Measurements from ENCODE around the gene CATSPER4. TPM values are rescaled to one million over a fixed set of nuclear protein-coding genes. Genes with fewer than 3 reads are reported as not detected.
A peak's percentile ranks its signal among the peaks of the same experiment; 100 is the strongest.

Gene CATSPER4
- total and polyA plus RNA-seq, 2 of the 8 experiments (the other 6 are each of a cell fraction or from before 2014, with no cell fraction given) = 0.65 to 0.83 TPM

- Histone ChIP-seq H2AK5ac (ENCODE audit: low read depth, low read length) (no peak overlapping the region), H3K79me2 (ENCODE audit: control insufficient read depth in 1 of 2, insufficient read depth in 2 of 2, low read length in 2 of 2) (no peaks in the 10 kb centered on the region), H3K23me2 (ENCODE audit: low read depth, low read length) (no peaks in the 10 kb centered on the region), H3K56ac (replicated peaks; ENCODE audit: insufficient read length, low read depth, low read length) (no peak overlapping the region), H3K23ac (ENCODE audit: insufficient read length) (no peak overlapping the region), H3K27me3 (replicated peaks in 1 of 4; ENCODE audit: control insufficient read depth in 3 of 4, extremely low read depth in 1 of 4, insufficient read depth in 3 of 4, low read length in 3 of 4) (peaks cover 0 to 15% (median 6%) of the 10 kb centered on the region in 4 experiments; a peak in 4 of 7 replicates), H2BK120ac (replicated peaks; ENCODE audit: low read depth, low read length) (no peak overlapping the region), H3K9ac (replicated peaks in 1 of 4; ENCODE audit: extremely low read depth in 1 of 4, low read depth in 3 of 4, low read length in 3 of 4) (no peak overlapping the region), H3K4me1 (replicated peaks in 1 of 4; ENCODE audit: control insufficient read depth in 3 of 4, insufficient read depth in 4 of 4, low read length in 3 of 4) (no peaks in the 10 kb centered on the region), H3K27ac (ENCODE audit: low read depth, low read length) (no peak overlapping the region), H3K4me2 (ENCODE audit: insufficient read depth in 1 of 2, low read depth in 2 of 2, low read length in 2 of 2) (no peak overlapping the region), H2AFZ (ENCODE audit: low read length) (no peak overlapping the region), H3K4ac (replicated peaks; ENCODE audit: insufficient read length, low read depth, low read length) (no peak overlapping the region), H3K18ac (ENCODE audit: extremely low read depth, low read length) (no peak overlapping the region), H4K91ac (replicated peaks; ENCODE audit: insufficient read length, low read length) (no peak overlapping the region), H3K14ac (ENCODE audit: insufficient read length) (no peak overlapping the region), H2BK5ac (ENCODE audit: low read depth, low read length) (no peak overlapping the region), H2BK20ac (ENCODE audit: low read length) (no peak overlapping the region), H2BK12ac (ENCODE audit: low read depth, low read length) (no peak overlapping the region), H4K8ac (ENCODE audit: extremely low read depth, insufficient read depth, low read length) (peak overlapping the region; percentile 15; the same call in 1 of the 2 replicates), H3K9me3 (ENCODE audit: insufficient read depth in 2 of 2, low read depth in 1 of 2, low read length in 1 of 2) (no peaks in the 10 kb centered on the region), H2BK15ac (ENCODE audit: low read length) (no peak overlapping the region), H3K4me3 (ENCODE audit: extremely low read depth in 1 of 4, insufficient read depth in 2 of 4, low read depth in 3 of 4, low read length in 4 of 4) (no peak overlapping the region), H4K20me1 (replicated peaks in 1 of 2; ENCODE audit: control insufficient read depth in 1 of 2, insufficient read depth in 2 of 2, low read length in 2 of 2) (no peaks in the 10 kb centered on the region), H4K5ac (ENCODE audit: insufficient read length, low read depth, low read length) (no peak overlapping the region), H3K79me1 (ENCODE audit: low read depth, low read length) (no peaks in the 10 kb centered on the region), H3K36me3 (ENCODE audit: control insufficient read depth in 2 of 4, insufficient read depth in 4 of 4, low read length in 3 of 4) (no peaks in the 10 kb centered on the region)
- no peak for FAIRE-seq
- WGBS, 2 experiments (ENCODE audit: extremely low coverage in 1 of 2, insufficient coverage in 1 of 2, insufficient read length in 1 of 2, insufficient replicate concordance in 2 of 2, low coverage in 1 of 2, low lambda C conversion rate in 2 of 2, missing lambda C conversion rate in 1 of 2) = 64% methylated on average over 6 of the region's 6 CpGs; no CpG with 5 or more reads in 1 of the 2 experiments
- CTCF ChIA-PET (ENCODE audit: partially characterized antibody) = interaction anchor here (0.6 to 11.2 kb wide), 28 partner anchors 9 to 192 kb away, joined by 3 to 154 read pairs (median 7); partner anchors contain the start of genes C1orf232, CATSPER4, CEP85 and CNKSR1
- no peak for DNase-seq (ENCODE audit: low read depth in 1 of 2, low spot score in 2 of 2)
- POLR2A ChIA-PET (ENCODE audit: partially characterized antibody) = interaction anchor here (1.1 to 1.6 kb wide), 3 partner anchors 34 to 110 kb away, joined by 3 to 9 read pairs (median 5); partner anchors contain the start of gene PDIK1L
- TF ChIP-seq SP1 (IDR thresholded peaks at IDR 0.05; ENCODE audit: low read depth, low read length) (no peak), HDAC6 (IDR thresholded peaks at IDR 0.05; ENCODE audit: low read depth, low read length) (no peak), RBBP5 (IDR thresholded peaks at IDR 0.05; ENCODE audit: borderline replicate concordance, low read depth, low read length) (no peak)
Measured at GRCh38 chr1:26145960-26146294, 44.5 kb upstream of the CATSPER4 start.

All from H1 (cell line).